Measurements from ENCODE around the gene PET100.

DNA sequence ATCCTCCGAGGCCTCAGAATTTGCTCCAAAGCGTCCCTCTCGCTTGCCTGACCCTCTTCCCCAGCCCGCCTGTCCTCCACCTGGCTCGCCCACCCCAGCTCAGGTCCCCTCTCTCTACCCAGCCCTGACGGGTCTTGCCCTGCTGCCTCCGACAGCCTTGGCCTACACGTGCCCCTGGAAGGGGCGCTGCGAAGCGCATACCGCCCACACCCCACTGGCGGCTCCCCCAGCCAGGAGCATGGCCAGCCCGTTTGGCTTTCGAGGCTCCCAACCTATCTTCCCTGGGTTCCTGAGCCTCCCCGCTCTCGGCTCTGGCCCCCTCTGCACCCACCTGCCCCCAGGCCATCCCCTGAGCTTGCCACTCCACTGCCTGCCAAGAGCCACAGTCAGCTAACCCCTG lies 4.8 kb upstream of the PET100 start:
- TF ChIP-seq YY1 (IDR thresholded peaks at IDR 0.05; ENCODE audit: low read depth) (no peak), CEBPB (IDR thresholded peaks at IDR 0.05) (no peak), TCF12 (IDR thresholded peaks at IDR 0.05; ENCODE audit: low read depth) (no peak), EP300 (IDR thresholded peaks at IDR 0.05; ENCODE audit: borderline replicate concordance) (no peak), TAF1 (IDR thresholded peaks at IDR 0.05; ENCODE audit: low read depth) (no peak), ZBTB7A (IDR thresholded peaks at IDR 0.05; ENCODE audit: low read depth) (no peak), FOXM1 (IDR thresholded peaks at IDR 0.05; ENCODE audit: borderline replicate concordance, low read depth) (no peak), EGR1 (IDR thresholded peaks at IDR 0.05) (no peak)
- TF ChIP-seq, protein P1, sequence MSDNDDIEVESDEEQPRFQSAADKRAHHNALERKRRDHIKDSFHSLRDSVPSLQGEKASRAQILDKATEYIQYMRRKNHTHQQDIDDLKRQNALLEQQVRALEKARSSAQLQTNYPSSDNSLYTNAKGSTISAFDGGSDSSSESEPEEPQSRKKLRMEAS (IDR thresholded peaks at IDR 0.05), result no peak
- TF ChIP-seq, protein P2, sequence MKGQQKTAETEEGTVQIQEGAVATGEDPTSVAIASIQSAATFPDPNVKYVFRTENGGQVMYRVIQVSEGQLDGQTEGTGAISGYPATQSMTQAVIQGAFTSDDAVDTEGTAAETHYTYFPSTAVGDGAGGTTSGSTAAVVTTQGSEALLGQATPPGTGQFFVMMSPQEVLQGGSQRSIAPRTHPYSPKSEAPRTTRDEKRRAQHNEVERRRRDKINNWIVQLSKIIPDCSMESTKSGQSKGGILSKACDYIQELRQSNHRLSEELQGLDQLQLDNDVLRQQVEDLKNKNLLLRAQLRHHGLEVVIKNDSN (IDR thresholded peaks at IDR 0.05), result no peak
